ENCODE results near the gene LITAFD. TPM values are rescaled to one million over a fixed set of nuclear protein-coding genes. Genes with fewer than 3 reads are reported as not detected.
A peak's percentile ranks its signal among the peaks of the same experiment; 100 is the strongest.

Gene LITAFD
- total RNA-seq, 1 experiment from 2014 or later, result not detected

- H4K20me1 ChIP-seq (ENCODE audit: insufficient read depth), result peaks cover 30% of the 10 kb centered on the region
- no peak overlapping the region for H2AFZ ChIP-seq
- H3K27ac ChIP-seq, result no peak overlapping the region
- no peak overlapping the region for H3K4me2 ChIP-seq
- no peaks in the 10 kb centered on the region for H3K27me3 ChIP-seq (ENCODE audit: insufficient read depth, low read depth)
- H3K36me3 ChIP-seq (ENCODE audit: low read depth), result peaks cover 14% of the 10 kb centered on the region; the same call in 1 of the 2 replicates
- H3K9me3 ChIP-seq (ENCODE audit: insufficient read depth, low read depth), result no peaks in the 10 kb centered on the region
- ChIA-PET POLR2A (ENCODE audit: unreplicated experiment) (no interaction called here), CTCF (no interaction called here)
- BruUV-seq (replicated peaks), result no TSS peak
- intact Hi-C loops (cut with micrococcal nuclease; ENCODE audit: unreplicated experiment), result no loop called here
- peaks cover 33% of the 10 kb centered on the region for H3F3A ChIP-seq (ENCODE audit: insufficient read depth, low read depth)
- TF ChIP-seq CTCF (conservative IDR thresholded peaks at IDR 0.05) (no peak), EZH2 (IDR thresholded peaks at IDR 0.05; ENCODE audit: low read depth) (no peak)
- no peak for DNase-seq
- no peaks in the 10 kb centered on the region for H3K9me2 ChIP-seq (ENCODE audit: insufficient read depth)
- no peaks in the 10 kb centered on the region for H3K79me2 ChIP-seq (ENCODE audit: low read depth)
- no peak overlapping the region for H3K4me3 ChIP-seq
- no peaks in the 10 kb centered on the region for H3K4me1 ChIP-seq (replicated peaks; ENCODE audit: insufficient read depth)
Observed at GRCh38 chr16:8852534-8852933, 29.6 kb upstream of the LITAFD start.

GRCh38 chr16:8853150-8853549 lies 29.0 kb upstream of the LITAFD start:
- no TSS peak for BruUV-seq (replicated peaks)
- ChIA-PET CTCF (interaction anchor here (1.1 kb wide), 1 partner anchor 27 kb away, joined by 9 read pairs; no protein-coding TSS in a partner anchor), POLR2A (ENCODE audit: unreplicated experiment) (no interaction called here)
- H3K36me3 ChIP-seq (ENCODE audit: low read depth), result peaks cover 14% of the 10 kb centered on the region; the same call in 1 of the 2 replicates
- no peaks in the 10 kb centered on the region for H3K27me3 ChIP-seq (ENCODE audit: insufficient read depth, low read depth)
- no peak overlapping the region for H3K4me2 ChIP-seq
- TF ChIP-seq EZH2 (IDR thresholded peaks at IDR 0.05; ENCODE audit: low read depth) (no peak), CTCF (conservative IDR thresholded peaks at IDR 0.05) (no peak)
- H3K4me3 ChIP-seq, result no peak overlapping the region
- H2AFZ ChIP-seq, result no peak overlapping the region
- no peak for DNase-seq
- no peaks in the 10 kb centered on the region for H3K9me2 ChIP-seq (ENCODE audit: insufficient read depth)
- no peaks in the 10 kb centered on the region for H3K9me3 ChIP-seq (ENCODE audit: insufficient read depth, low read depth)
- H3F3A ChIP-seq (ENCODE audit: insufficient read depth, low read depth), result peaks cover 33% of the 10 kb centered on the region
- no peaks in the 10 kb centered on the region for H3K4me1 ChIP-seq (replicated peaks; ENCODE audit: insufficient read depth)
- intact Hi-C loops (cut with micrococcal nuclease; ENCODE audit: unreplicated experiment), result no loop called here
- H3K27ac ChIP-seq, result no peak overlapping the region
- H3K79me2 ChIP-seq (ENCODE audit: low read depth), result no peaks in the 10 kb centered on the region
- peaks cover 29% of the 10 kb centered on the region for H4K20me1 ChIP-seq (ENCODE audit: insufficient read depth)

GRCh38 chr16:8853611-8854010 lies 28.5 kb upstream of the LITAFD start:
- POLR2A ChIA-PET (ENCODE audit: unreplicated experiment), result interaction anchor here (0.8 kb wide), 1 partner anchor 14 kb away, joined by 4 read pairs; no protein-coding TSS in a partner anchor
- no peak overlapping the region for H3K27ac ChIP-seq
- TSS peak; percentile 20 for BruUV-seq (replicated peaks)

More at GRCh38 chr16:8853611-8854010, 28.5 kb upstream of the LITAFD start:
- intact Hi-C loops (cut with micrococcal nuclease; ENCODE audit: unreplicated experiment), result no loop called here
- peaks cover 33% of the 10 kb centered on the region for H3F3A ChIP-seq (ENCODE audit: insufficient read depth, low read depth)
- H4K20me1 ChIP-seq (ENCODE audit: insufficient read depth), result peaks cover 29% of the 10 kb centered on the region
- no peak overlapping the region for H3K4me3 ChIP-seq
- H3K27me3 ChIP-seq (ENCODE audit: insufficient read depth, low read depth), result no peaks in the 10 kb centered on the region
- H2AFZ ChIP-seq, result no peak overlapping the region
- H3K79me2 ChIP-seq (ENCODE audit: low read depth), result peaks cover under 1% of the 10 kb centered on the region; the same call in 1 of the 2 replicates
- H3K9me2 ChIP-seq (ENCODE audit: insufficient read depth), result no peaks in the 10 kb centered on the region
- no peak for DNase-seq
- H3K9me3 ChIP-seq (ENCODE audit: insufficient read depth, low read depth), result no peaks in the 10 kb centered on the region
- TF ChIP-seq EZH2 (IDR thresholded peaks at IDR 0.05; ENCODE audit: low read depth) (no peak), CTCF (conservative IDR thresholded peaks at IDR 0.05) (no peak)
- CTCF ChIA-PET, result interaction anchor here (1.1 kb wide), 1 partner anchor 26 kb away, joined by 9 read pairs; no protein-coding TSS in a partner anchor
- no peak overlapping the region for H3K4me2 ChIP-seq
- H3K4me1 ChIP-seq (replicated peaks; ENCODE audit: insufficient read depth), result no peaks in the 10 kb centered on the region
- peaks cover 14% of the 10 kb centered on the region; the same call in 1 of the 2 replicates for H3K36me3 ChIP-seq (ENCODE audit: low read depth)
